NCI-H524 (cell line): ENCODE results near the gene SGMS1.
"Not testable (repeated sequence)": the region's sequence is repeated elsewhere in the genome, so short reads cannot be mapped to it uniquely, and the experiment has no call there.

Experiments
- DNase-seq, 2 experiments: peaks; one replicate each; lab custom pipeline; 2025; lab: John Stamatoyannopoulos, UW

Gene SGMS1

DNA sequence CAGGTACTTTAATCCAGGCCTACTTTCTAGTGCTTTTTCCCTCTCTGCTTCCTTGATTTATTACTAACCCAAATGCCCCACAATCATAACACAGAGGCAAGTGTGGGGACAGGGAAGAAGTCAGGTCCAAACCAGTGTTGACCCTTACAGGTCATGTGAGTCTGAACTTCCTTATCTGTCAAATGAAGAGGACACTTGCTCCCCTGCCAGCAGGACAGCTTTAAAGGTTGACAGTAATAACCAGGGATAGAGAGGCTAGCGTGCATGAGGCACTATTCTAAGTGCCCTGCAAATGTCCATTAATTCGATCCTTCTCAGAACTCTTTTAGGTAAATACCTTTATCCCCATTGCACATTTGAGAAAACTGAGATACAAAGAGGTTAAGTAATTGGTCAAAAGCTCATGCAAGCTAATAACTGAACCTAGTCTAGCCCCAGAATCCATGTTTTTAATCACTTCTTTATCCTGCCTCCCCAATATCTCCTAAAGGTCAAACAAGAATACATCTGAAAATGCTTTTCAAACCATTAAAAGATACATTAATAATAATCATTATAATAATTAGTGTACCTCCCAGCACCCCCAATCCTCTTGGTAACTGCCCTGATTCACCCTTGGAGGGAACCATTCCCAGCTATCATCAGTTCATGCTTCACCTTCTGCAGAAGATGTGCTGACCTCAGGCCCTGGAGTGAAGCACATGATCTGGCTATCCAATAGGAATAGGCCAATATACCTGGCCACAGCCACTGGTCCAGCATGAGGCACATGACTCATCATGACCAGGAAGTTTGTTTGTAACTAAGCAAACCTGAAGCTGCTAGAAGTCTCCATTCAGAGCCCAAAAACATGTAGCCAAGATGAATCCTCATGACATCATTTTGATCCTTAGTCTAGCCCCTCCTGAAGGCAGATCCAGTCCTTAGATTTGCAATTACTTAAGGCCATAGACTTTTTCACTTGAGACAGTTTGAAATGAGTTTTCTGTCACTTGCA is 40.7 kb downstream of the SGMS1 start:
- DNase-seq: no peak

DNA sequence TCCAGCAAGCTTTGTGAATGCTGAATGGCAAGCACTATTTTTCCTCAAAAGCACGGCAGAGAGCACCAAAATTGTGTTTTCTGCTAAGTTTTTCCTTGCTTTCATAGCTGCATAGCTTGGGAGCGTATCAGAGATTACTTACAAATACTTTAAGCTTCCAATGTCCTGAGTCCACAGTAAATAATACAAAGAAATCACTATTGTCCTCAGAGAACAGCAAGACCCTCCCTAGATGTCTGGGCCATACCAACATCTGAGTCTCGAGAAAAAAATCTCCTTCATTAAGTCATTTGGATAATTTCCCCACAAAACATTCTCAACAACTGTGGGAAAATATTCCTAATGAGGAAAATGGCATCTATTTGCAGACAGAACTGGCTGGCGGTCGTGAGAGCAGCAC is 41.7 kb downstream of the SGMS1 start:
- no peak for DNase-seq

DNA sequence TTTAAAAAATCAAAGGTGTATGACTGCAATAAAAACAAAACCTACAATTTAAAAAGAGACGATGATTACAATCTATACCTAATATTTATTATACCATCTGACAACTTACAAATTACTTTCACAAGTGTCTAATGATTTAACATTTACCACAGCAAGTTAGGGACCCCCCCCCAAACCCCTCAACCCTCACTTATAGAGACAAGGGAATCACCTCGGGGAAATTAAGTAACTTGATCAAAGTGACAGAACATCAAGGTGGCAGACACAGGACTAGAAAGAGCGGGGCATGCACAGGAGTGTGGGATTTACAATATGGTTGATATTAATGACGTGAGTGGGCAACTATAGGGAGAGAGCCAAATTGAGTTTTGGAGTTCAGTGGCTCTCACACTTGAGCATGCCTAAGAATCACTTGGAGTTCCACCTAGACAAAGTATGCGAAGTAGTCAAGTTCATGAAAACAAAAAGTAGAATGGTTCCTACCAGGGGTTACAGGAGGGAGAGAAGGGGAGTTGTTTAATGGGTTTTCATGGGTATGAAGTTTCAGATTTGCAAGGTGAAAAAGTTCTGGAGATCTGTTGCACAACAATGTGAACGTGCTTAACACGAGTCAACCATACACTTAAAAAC is 43.4 kb downstream of the SGMS1 start:
- DNase-seq: no peak

DNA sequence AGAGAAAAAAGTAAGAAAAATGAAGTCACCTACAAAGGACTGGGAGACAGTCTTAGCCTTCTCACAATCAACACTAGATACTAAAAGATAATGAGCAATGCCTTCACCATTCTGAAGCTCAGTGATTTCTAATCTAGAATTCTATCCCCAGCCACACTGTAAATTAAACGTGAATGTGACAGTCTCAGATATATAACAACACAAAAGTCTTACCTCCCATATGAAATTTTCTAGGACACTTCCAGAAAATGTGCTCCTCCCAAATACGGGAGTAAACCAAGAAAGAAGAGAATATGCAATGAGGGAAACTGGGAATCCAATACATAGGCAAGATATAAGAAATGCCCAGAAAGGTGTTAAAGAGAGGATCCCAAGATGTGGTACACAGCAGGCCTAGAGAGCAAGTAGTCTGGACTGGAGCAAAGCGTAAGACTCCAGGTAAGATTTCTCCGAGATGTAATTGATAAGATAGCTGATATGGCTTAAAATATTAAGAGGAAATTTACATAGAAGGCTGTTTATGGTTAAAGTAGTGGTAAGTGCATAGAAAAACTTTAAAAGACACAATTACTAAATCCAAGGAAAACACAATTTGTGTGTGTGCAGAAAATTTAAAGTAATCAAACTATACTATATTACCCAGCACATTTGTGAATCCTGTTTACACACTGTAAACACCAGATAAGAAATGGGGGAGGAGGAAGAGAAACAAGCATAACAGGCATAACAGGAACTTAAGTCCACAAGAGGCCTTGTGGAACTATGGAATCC is 44.1 kb downstream of the SGMS1 start:
- DNase-seq: no peak

DNA sequence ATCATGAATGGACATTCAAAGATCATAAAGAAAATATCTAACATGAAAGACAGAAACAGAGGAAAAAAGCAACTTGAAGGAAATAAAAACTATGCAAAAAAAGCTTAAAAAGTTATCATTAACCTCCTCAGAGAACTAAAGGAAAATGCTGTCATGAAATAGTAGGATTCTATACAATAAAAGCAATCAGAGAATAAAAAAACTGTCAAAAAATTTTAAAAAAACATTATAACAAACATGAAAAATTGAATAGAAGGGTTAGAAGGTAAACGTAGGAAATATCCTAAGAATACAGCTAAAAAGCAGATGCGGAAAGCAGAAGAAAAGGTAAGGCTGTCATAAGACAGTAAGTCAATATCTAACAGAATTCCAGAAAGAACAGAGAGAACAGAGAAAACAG is 44.8 kb downstream of the SGMS1 start:
- no peak for DNase-seq

DNA sequence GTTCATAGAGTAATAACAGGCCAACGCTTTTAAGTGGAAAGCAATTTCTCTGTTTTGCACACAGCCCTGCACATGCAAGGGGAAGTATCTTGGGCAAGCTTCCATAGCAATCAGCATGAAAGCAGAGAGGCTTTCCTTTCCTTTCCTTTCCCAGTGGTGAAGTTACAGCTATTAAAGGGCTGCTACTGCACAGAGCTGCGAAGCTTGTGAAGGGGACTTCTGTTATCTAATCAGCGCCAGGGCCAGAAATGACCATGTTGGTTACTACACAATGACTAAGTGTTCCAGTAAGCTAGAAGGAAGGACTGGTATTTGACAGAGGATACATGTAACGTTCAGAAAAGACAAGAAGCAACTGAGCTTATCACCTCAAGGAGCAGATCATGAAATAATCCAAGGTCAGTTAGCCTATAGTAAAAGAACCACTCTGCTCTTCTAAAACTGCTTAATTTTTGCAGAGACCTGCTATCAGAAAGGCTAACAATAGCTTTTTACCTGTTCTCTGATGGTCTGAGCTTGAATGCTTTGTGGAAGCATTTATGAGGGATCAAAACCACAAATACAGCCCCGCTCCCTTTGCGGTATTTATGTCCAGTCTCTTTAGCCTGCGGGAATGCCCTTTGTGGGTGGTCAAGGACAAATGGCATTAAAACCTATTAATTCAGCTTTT is 45.9 kb downstream of the SGMS1 start:
- DNase-seq: no peak

DNA sequence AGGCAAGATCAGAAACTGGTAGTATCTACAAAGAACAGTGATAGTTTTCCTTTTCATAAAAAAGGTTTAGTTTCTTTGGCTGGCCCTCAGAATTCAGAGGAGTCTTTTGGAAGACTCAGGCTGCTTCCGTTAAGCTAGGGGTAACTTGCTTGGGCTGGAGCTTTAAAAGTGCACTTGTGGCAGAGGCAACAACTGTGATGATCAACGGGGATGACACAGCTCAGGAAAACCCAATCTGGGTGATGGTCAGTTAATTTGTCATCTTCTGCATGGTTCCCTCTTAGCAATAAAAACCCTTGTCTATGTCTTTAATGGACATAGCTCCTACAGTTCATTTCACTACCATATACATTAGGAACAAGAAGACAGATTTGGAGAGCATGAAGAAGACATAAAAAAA is 46.7 kb downstream of the SGMS1 start:
- no peak for DNase-seq

DNA sequence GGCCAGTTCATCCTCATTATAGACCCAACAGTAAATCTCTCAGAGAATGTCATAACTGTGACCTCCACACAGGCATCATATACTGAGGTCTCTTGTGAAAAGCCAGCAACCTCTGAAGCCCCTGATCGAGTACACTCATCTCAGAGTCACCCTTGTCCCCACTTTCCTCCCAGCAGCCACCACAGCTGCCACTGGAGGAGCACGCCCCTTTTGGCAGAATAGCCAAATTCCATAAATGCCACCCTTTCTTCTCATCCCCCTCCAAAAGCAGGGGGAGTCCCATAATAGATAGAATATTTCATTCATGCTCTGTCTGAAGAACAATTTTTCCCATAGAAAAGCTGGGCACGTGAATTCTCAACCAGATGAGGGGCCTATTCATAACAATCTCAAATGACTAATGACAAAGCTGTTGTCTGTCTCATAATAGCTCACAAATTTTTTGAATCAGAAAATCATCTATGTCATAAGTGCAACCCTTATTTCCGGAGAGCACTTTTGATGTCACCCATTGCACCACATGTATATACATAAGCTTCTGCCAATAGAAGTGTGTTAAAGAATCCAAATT is 47.4 kb downstream of the SGMS1 start:
- DNase-seq: no peak

DNA sequence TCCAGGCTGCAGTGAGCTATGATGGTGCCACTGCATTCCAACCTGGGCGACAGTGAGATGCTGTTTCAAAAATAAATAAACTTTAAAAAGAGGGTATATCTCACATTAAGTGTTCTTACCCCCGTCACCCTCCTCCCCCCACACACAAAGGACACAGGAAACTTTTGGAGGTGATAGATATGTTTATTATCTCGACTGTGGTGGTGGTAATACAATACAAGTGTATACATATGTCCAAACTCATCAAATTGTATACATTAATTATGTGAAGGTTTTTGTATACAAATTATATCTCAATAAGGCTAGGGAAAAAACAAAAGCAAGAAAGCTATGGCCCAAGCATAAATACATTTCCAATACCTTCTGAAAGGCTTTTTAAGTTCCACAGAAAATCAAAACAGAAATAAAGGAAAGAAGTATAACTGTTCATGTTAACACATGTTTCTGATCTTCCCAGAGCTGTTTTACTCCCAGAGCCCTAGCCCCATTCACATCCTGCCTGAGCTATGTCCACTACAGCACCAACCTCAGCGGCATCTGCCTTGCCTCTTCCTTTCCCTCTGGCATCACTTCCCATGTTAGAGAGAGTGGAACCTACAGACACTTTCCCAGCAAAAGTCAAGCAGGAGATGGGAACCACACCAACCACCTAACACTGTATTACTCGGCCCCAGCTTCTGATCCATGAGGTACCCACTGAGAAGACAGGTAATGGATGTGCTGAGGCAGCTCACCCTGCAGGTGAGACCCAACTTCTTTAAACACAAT is 48.1 kb downstream of the SGMS1 start:
- DNase-seq: no peak

DNA sequence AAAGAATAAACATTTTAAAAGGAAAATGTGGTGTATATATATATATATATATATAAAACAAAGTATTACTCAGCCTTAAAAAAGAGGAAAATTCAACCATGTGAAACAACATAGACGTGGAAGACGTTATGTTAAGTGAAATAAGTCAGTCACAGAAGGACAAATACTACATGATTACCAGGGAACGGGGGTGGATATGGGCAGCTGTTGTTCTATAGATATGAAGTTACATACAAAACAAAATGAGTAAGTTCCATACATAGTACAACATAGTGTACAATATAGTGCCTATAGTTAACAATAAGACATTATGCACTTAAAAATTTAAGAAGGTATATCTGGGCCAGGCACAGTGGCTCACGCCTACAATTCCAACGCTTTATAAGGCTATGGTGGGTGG is 48.8 kb downstream of the SGMS1 start:
- no peak for DNase-seq

DNA sequence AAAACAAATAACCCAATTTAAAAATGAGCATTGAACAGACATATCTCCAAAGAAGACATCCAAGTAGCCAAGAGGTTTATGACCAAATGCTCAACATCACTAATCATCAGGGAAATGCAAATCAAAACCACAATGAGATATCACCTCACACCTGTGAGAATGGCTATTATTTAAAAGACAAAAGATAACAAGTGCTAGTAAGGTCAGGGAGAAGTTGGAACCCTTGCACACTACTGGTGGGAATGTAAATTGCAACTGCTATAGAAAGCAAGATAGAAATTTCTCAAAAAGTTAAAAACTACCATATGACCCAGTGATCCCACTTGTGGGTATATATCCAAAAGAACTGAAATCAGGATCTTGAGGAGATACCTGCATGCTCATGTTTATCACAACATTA is 49.5 kb downstream of the SGMS1 start:
- no peak for DNase-seq

DNA sequence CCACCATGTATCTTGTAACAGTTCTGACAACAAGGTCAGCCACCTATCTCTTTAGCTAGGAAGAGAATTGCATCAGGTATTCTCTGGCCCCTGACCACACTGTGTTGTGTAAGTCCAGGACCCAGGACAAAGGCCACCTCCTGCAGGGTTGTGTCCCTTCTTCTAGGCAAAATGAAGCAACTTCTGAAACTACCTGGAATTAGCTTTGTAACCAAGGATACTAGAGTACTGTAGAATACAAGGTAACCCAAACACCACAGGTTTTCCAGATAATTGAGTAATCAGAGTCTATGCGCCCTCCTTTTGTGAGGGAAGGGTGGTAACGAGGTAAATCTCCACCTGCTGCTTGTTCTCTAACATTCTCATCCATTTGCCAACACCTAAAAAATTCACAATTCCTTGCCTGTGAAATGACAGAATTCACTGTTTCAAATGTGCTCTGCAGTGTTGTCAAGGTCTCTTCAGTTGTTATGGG is 51.7 kb downstream of the SGMS1 start:
- DNase-seq: no peak

DNA sequence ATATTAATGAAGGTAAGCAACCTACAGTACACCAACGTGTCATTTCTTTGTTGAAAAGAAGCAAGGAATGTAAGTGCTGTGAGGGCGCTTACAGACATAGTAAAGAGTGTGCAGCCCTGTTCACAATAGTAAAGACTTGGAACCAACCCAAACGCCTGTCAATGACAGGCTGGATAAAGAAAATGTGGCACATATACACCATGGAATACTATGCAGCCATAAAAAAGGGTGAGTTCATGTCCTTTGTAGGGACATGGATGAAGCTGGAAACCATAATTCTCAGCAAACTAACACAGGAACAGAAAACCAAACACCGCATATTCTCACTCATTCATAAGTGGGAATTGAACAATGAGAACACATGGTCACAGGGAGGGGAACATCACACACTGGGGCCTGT is 55.0 kb downstream of the SGMS1 start:
- DNase-seq: not testable (repeated sequence)

DNA sequence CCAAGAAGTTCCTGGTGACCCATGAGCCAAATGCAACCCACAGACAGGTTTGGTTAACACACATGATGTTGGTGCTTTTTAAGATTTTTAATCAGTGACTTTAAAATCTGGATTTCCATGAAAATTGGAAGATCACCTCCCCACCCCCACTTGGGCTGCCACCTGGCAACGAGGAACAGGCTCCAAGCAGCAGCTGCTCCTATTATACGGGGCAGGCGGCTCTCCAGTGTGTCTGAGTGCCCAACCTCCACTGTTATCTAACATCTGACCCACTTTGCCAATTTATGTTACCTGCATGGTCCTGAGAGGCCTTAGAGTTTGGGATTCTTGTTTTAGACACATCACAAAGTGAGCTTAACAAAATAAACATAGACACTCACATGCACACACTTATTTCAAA is 56.4 kb downstream of the SGMS1 start:
- DNase-seq: peak in 1 of 2 experiments; percentile 32

DNA sequence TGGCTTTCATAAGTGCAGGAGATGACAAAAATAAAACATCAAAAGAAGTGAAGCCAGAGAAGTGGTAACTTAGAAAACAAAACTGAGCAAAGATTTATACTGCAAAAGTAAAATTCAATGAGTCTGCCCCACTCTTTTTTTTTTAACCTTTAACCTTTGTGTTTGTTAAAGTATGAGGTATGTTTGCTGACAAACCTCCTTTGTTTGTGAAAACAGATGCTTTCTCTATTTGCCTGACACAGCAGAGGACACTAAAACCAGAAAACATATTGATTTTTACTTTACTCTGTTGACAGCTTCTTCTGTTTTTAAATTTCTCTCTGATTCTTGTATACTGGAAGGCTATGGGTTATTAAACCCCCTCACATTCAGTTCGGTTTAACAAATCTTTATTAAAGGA is 57.6 kb downstream of the SGMS1 start:
- no peak for DNase-seq

DNA sequence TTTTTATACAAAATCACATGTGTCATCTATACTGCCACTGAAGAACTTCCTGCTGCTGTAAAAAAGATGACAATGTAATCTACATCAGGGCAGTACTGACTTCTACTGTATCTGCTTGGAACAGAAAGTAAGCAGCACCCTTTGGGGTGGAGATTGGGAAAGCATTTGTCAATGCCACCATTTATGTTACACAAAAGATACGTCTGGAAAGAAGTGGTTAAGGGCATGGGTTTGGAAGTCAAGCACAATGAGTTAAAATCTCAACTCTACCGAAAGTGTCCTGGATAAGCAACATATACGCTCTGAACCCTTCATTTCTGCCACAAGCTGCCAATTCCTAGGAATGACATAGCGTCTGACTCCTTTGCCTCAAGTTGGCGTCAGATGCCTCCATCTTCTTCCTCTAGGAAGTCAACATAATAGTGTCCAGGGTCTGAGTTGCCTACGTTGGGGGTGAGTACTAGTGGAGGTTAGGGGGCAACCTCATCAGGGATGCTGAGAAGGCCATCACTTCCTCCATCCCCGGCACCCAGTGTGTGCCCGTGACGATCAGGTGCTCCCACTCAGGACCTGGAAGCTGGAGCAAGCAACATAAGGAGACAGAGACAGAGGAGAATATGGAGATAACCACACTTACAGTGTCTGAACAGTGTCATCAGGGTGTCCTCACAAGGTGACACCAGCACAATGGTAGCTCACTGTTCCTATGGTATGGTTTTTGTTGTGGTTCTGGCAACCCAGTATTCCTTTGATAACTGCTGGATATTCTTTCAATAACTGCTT is 58.3 kb downstream of the SGMS1 start:
- no peak for DNase-seq

DNA sequence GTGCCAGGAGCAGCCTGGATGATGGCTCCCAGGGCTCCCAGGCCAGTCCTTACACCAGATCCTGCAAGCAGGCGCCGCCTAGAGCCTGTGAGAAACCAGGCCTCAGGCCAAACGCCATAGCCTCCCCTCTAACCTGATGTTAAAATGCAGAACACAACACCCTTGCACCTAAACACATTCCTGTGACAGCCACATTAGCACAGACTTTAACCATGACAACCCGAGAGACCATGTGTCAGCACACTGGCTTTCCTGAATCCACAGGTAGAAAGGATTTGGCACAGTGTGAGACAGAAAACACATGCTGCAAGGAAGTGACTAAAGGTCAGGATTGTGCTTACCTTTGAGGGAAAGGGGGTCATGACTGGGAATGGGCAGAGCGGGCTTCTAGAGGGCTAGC is 59.9 kb downstream of the SGMS1 start:
- no peak for DNase-seq

DNA sequence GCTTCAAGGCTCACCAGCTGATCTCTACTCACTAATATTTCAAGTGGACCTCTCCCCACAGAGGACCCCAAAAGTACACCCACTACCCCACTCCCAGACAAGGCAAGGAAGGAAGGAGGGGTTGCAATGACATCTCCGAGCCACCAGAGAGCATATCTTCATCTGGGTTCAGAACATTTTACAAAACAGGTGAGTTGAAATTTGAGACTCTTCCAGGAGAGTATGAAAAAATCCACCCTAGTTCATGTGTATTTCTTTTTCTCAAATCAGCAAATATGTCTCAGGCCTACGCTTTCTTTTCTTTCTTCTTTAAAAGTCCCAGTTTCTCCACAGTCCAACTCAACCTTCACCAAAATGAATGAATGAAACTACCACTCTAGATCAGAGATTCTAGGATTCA is 61.9 kb downstream of the SGMS1 start:
- DNase-seq: peak in 1 of 2 experiments; percentile 12

DNA sequence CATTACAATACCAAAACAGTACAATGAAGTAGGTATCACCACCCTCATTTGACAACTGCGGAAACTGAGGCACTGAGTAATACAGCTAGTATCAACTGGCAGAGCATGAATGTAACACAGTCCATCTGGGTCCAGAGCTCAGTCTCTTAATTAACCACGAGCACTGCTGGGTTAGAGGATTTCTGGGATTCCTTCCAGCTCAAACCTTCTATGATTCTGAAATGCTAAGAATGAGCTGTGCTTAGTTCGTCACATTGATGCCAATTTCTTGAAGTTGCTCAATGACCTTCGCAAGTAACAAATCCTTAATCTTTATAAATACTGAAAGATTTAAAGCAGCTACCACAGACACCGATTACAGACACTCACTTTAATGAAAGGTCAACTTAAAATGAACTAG is 62.5 kb downstream of the SGMS1 start:
- DNase-seq: no peak

DNA sequence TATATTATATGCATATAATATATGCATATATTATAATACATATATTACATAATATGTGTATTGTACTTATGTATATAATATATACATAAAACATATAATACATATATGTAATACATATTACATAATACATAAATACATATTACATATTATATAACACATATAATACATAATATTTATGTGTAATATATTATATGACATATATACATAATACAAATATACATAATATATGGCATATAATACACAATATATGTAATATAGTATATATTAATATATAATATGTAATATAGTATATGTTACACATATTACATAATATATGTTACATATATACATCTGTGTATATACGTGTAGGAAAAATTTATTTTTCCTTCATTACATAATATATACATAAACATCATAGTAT is 63.4 kb downstream of the SGMS1 start:
- DNase-seq: no peak
